ENCODE data around the gene PKM.

Gene PKM

DNA sequence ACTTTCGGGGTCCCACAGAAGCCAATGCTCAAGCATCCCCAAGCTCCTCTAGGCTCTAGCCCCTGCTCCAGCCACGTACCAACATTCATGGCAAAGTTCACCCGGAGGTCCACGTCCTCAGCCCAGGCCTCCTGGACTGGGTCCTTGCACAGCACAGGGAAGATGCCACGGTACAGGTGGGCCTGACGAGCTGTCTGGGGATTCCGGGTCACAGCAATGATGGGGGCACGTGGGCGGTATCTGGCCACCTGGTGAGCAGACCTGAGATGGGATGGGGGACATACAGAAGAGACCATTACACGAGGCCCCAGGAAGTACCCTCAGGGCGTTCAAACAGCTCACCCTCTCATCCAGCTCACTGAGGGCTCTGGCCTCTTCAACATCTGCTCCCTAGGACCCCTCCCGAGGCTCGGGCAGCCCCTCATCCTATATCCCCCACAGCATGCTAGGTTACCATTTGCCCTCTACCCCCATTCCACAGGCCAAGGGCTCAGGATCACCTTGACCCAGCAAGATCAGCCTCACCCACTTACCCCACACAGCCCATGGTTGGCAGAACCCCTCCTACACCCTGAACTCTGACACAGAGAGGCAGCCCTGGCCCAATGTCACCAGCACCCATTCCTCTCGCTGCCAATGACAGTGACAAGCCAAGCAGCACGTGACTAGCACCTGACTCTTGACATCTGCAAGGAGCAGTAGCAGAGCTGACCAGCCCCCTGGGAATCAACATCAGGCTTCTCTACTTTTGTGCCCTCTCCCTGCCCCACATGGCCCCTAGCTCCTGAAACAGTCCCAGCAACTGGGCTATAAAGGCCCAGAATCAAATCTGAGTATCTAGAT is 30.4 kb downstream of the PKM start:
- DNase-seq (ENCODE audit: low spot score): no peak

DNA sequence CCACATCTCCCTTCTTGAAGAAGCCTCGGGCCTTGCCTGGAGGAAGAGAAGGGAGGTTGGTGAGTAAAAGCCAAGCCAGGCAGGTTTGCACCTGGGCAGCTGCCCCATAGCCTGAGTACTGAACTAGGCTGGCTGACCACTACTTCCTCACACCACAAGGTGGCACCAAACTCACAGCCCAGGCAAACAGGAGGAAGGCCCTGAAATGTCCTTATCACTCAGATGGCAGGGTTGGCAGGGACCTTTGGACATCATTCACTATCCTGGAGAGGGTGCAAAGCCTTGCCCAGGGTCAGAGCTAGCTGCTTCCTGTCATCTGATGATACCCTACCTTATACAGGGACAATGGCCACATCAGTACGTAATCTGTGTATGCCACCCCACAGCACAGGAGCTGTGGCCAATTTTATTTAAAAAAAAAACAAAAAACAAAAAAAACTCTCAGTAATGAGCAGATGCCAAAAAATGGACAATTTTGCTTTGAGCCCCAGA is 31.2 kb downstream of the PKM start:
- DNase-seq (ENCODE audit: low spot score): peak; percentile 86

DNA sequence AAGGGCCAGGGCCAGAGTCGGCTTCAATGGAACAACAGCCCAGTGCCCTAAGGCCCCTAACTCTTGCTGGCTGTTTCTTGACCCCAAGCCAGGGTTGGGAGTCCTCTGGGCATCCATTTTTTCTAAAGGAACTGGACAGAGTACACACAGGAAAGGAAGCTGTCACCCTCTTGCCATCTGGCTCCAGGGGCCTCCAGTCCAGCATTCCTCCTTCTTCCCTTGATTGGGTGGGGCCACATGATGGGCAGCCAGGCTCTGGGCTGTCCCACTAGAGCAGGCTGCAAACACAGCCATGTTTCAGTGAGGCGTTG is 31.8 kb downstream of the PKM start:
- DNase-seq (ENCODE audit: low spot score): no peak

DNA sequence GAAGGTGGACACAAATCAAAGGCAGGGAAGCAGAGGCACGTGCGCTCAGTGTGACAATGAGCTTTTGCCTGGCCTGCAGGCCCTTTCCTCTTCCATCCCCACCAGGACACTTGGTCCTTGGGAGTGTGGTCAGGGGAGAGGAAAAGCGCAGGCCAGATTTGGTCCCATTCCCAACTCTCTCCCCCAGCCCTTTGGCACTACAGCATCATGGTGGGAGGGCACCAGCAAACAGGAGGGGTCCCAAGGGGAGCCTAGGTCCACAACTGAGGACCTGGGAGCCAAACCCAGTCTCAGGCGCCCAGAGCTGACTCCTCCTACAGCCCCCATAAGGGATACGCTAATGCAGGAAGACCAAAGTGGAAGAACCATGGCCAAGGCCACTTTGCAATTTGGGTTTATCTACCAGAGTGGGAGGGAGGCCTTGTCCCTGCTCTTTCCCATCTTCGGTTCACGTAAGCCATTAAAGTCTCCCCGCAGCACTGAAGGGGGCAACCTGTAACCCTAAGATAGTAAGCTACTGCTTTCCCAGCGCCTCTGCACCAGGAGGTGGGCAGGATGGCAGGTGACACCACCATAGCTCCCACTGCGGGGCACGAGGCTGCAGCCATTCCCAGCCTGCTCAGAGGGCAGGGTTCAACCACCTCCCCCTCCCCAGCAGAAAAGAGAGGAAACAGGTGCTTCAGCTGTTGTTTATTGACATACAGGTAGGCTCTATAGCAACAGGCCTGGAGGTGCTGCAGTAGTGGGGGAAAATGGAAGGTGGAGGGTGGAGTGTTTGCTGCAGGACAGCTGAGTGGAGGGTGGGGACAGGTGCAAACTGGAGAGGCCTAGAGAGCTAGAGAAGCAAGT is 32.4 kb downstream of the PKM start:
- no peak for DNase-seq (ENCODE audit: low spot score)

DNA sequence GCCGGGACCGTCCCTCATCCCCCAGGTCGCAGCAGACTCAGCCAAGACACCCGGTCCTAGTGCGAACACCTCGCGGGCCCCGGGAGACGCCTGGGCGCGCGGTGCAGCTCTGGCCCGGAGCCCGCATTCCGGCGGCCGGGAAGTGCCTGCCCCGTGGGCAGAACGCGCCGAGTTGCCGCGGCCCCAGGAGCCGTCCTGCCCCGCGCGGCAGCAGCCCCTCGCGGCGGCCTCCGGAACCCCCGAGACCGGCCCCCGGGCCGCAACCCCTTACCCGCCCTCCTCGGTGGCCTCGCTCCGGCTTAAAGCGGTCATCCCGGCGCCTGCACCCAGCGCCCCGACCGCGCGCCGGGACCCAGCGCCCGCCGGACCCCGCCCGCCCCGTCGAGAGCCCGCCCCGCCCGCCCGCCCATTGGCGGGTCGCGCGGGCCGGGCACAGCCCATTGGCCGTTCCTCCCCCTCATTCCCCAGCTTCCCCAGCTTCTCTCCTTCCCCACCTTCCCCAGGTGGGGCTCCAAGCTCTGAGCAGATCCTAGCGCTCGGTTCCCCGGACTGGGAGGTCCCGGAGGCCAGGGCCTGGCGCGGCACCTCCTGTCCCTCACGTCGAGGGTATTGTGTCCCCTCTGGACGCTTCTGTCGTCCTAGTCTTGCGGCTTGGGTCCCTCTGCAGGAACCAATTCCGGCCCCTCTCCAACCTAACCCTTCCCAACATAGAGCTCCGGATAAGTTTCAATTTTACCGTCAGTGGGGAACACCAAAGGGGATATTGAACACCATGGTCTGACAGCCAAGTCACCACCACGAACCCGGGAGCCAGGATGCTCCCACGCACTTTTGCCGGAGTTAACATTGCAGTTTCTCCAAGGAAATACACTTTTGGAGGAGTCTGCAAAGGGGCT is 33.3 kb downstream of the PKM start, which contains the start of gene GRAMD2A:
GRAMD2A (minus strand) TSS at position 328 of the 896 bp plus-strand sequence.
- DNase-seq (ENCODE audit: low spot score): peak; percentile 81

DNA sequence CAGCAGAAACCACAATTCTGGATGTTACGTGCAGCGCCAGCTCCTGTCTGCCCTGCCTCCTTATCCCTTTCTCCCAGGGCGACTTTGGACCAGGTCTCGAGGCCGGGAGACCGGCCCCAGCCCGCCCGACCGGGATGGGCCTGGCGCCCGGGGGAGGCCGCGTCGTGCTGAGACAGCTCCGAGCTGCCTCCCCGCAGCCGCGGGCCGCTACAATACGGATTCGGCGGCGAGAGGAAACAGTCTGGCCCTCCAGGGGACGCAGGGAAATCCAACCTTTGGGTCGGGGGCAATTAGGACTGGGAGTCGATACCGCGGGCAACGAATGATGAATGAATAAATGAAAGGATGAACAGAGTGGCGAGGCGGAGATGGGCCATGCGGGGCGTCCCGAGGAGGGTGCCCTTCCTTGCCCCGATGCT is 33.9 kb downstream of the PKM start:
- DNase-seq (ENCODE audit: low spot score): no peak

DNA sequence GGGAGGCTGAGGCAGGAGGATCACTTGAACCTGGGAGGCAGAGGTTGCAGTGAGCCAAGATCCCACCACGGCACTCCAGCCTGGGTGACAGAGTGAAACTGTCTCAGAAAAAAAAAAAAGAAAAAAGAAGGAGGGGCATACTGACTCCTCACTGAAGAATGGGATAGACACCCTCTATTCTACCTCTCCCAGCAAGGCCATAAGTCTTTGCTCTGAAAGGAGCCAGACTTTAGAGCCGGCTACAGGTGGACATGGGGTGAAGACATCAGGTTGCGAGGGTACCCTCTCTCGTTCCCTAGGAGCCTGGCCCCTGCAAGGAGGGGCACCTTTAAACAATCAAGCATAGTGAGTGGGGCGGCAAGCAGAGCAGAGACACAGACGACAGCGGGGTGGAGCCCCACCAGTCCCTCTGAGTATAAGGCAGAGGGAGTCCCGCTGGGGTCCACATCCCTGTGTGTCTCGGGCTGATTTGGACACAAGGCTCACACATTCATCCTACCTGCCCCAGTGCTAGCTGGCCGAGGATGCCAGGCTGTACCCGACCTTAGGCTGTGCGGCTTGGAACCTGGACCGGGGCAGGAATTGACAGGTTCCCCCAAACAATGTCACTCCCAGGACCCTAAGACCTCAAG is 34.5 kb downstream of the PKM start:
- peak; percentile 31 for DNase-seq (ENCODE audit: low spot score)

DNA sequence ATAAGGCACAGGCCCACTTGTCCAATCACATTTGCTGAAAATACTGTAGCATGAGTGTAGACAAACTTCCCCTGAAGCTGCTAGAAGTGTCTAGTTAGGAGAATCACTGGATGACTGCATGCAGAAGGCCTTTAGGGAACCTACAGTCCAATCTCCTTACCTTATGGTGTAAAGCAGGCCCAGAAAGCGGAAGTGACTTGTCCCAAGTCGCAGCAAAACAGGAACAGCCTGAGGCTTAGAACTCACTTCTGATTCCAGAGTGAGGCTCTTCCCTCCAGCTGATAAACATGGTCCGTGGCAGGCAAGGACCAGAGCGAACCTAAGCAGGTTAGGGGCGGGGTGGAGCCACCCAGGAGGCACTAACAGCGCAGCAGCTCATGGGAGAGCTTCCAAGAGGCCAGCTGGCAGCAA is 35.9 kb downstream of the PKM start:
- no peak for DNase-seq (ENCODE audit: low spot score)

DNA sequence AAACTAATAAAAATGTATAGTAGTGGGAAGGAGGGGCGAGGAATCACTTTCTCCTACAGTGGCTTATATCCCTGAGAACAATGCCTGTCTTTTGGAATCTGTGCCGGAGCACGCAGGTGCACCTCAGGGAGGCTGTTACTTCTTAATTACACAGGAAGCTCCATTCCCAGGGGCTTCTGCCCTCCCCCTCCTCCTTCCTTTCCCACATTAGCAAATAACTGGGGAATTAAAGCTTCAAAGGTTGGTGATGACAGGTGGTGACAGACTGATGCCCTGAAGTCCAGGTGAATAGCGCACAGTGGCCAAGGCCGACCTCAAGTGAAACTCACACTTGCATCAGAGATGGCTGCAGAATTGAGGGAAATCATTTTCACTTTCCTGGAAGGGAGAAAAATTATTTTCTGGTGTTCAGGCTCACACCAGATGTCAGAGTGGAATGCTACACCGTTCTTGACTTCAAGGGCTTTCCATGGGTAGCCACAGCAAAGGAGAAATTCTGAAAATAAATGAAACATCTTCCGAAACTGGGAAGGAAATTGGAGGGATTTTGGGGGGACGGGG is 37.1 kb downstream of the PKM start:
- no peak for DNase-seq (ENCODE audit: low spot score)

DNA sequence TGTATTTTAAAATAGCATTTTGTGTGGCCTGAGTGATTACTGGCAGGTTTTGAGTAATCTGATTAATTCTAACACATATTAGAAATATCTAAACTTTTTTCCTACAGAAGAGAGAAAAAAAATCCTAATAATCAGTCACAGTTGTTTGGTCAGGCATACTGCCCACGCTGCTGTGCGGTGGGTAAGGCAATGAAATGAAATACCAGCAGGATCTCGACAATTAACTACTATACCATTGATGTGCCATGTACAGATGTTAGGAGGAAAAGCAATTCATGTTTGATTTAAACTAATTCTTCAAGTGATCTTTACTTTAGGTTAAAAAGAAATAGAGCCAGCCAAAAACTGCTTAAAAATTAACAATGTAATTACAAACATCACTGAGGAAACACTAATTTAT is 38.6 kb downstream of the PKM start:
- no peak for DNase-seq (ENCODE audit: low spot score)

DNA sequence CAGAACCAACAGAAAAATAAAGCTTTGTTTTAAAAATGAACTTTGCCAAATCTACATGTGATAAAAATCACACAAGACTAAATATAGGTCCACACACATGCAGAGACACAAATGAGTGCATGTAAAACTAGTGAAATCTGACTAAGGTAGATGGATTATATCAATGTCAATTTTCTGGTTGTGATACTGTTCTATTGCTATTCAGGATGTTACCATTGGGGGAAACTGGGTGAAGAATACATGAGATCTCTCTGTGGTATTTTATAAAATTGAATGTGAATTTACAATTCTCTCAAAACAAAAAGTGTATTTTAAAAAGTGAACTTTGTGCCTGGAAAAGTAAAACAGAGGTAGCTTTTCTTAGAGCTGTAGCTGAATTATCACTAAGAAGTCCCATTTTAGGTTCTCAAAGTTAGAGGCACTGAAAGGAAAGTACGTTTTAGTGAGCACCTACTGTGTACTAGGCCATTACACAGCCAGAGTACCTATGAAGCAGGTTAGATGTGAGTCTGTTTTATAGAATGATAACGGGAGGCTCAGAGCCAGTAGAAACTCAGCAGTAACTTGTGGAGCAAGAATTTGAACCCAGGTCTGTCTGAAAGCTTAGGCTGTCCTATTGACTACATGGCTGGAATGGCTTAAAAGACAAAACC is 41.6 kb downstream of the PKM start:
- no peak for DNase-seq (ENCODE audit: low spot score)

DNA sequence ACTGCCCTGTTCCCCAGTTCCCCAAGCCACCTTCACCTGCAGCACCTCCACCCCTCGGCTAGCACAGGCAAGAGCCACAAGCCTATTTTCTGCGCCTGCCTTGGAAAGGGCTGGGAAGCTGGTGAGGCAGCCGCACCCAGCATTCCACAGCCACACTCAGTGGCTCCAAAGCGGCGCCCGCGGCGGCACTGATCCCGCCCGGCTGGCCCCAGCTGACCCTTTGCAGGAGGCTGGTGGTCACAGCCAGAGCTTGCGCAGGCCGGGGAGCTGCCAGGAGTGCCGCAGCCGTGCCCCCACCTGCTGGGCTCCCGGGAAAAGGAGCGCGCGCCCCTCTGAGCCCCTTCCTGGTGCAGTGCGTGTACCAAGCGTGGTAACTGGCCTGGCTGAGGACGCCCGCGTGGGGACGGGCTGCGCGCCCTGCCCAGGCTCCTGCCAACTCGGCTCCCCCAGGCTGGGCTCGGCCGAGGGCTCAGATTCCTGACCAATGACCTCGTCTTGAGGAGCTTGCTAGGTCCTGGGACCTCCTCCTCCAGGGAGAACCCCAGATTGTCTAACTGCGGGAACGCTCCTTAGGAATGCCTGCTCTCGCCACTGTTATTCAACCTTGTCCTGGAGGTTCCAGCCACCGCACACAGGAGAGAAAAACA is 46.7 kb downstream of the PKM start:
- DNase-seq (ENCODE audit: low spot score): peak; percentile 84

DNA sequence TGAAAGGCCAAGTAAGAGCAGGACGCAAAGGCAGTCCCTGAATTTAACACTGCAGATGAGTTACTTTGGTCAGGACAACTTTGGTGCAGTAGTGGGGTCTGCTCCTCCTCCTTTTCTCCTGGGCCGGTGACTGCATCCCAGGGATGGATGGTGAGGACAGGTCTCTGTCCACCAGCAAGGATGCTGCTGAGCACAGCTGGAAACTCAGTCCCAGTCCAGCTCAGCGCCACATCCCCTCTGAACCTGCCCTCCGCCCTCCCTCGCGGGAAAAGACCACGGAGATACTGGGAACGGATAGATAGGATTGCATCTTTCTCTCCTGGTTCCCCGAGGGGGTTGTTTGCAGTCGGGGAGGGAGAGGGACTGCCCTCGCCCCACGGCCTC is 47.2 kb downstream of the PKM start:
- DNase-seq (ENCODE audit: low spot score): no peak

DNA sequence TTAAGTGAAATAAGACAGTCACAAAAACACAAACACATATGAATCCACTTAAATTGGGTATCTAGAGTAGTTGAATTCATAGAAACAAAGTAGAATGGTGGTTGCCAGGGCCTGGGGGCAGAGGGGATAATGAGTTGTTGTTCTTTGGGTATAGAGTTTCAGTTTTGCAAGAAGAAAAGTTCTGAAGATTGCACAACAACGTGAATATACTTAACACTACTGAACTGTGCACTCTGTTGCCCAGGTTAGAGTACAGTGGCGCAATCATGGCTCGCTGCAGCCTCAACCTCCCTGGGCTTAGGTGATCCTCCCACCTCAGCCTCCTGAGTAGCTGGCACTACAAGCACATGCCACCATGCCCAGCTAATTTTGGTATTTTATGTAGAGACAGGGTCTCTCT is 48.3 kb downstream of the PKM start:
- DNase-seq (ENCODE audit: low spot score): no peak

DNA sequence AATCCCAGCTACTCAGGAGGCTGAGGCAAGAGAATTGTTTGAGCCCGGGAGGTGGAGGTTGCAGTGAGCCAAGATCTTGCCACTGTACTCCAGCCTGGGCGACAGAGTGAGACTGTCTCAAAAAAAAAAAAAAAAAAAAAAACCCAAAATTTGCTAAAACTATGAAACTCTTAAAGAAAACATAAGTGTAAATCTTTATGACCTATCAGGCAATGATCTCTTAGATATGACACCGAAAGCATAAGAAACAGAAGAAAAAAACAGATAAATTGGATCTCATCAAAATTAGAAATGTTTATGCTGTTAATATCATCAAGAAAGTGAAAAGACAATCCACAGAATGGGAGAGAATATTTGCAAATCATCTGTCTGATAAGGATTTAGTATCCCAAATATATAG is 48.7 kb downstream of the PKM start:
- no peak for DNase-seq (ENCODE audit: low spot score)

DNA sequence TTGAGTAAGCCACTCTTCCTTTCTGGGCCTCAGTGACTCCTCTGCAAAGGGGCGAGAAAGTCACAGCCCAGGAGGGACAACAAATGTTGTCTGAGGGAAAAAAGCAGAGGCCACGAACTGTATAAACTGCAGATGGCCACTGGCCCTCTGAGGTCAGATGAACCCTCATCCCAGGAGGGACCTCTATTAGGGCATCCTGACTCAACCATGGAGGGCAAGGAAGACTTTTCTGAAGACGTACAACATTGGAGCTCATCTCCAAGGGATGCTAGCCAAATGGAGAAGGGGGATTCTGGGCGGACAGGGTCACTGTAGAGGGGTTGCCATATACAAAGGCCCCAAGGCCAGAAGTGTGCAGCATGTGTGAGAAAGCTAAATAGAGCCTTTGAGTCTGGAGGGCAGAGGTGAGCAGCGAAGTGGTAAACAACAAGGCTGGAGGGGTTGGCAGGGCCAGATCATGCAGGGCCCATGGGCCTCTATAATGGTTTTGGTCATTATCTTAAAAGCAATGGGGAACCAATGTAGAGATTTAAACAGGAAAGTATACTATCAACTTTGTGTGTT is 50.1 kb downstream of the PKM start:
- DNase-seq (ENCODE audit: low spot score): no peak

DNA sequence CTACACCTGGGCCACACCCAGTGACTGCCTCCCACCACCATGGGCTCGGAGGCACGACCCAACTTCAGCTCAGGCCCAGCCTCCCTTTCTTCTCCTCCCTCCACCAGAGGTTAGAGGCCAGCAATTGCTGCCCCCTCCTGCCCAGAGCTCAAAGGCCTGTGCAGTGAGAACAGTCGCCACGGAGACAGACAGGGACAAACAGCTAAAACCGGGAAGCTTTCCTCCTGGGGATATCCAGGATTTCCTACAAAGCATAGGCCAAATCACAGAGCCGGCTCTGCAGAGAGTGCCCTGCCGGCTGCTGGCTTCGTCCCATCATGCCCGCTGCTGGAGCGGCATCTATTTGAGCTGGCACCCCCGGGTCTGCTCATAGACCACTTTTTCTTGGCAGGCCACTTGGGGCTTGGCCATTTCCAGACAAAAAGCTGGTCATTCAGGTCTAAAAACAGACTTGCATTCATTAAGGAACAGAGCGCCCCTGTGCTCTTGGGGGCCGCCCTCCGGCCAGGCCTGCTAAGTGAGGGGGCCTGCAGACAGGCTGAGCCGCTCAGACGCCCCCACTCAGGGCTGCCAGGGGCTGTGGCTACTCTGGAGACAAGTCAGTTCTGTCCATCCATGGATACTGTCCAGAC is 50.9 kb downstream of the PKM start:
- DNase-seq (ENCODE audit: low spot score): no peak

DNA sequence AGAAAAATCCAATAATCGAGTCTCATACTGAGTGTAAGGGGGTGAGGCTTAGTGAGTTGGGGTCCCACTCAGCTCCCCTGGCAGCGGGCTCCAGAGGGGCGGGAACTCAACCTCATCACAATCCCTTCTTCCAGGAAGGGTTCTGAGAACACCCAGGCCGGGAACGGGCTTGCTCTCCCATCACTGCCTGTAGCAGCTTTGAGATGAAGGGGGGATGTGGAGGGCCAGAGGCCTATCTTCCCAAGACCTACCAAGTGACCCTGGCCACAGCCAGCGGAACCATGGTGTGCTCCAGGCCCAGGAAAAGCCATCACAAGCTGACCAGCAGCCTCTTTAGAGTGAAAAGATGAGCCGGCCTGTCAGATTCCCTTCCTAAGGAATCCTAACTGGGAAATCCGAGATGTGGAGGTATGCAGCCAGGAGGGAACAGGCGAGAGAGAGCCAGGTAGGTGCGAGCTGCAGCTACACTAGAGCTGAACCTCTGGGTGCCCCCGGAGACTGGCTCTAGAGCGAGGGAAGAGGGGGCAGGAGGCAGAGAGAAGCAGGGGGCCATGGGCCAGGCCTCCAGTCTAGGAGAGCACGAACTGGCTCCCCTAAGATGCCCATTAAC is 51.9 kb downstream of the PKM start:
- DNase-seq (ENCODE audit: low spot score): no peak

DNA sequence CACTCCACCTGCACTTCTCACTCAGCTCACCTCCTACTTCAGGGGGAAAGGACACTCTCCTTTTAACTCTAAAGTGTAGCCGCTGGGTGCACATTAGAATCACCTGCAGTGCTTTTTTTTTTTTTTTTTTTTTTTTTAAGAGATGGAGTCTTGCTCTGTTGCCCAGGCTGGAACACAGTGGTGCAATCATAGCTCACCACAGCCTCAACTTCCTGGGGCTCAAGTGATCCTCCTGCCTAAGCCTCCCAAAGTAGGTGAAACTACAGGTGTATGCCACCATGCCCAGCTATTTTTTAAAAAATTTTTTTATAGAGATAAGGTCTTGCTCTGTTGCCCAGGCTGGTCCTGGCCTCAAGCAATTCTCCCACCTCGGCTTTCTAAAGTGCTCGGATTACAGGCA is 54.2 kb downstream of the PKM start:
- no peak for DNase-seq (ENCODE audit: low spot score)

Measured in AG08395 (cell line).